NK-92 treated with Interleukin-12 subunit alpha and Interleukin-12 subunit beta, amount 100 ng/mL, for 24 hours (cell line): Measurements from ENCODE around the gene DSTN.

Experiments used
- DNase-seq: peaks from one replicate; lab custom pipeline; 2025; lab: John Stamatoyannopoulos, UW

Gene DSTN

DNA sequence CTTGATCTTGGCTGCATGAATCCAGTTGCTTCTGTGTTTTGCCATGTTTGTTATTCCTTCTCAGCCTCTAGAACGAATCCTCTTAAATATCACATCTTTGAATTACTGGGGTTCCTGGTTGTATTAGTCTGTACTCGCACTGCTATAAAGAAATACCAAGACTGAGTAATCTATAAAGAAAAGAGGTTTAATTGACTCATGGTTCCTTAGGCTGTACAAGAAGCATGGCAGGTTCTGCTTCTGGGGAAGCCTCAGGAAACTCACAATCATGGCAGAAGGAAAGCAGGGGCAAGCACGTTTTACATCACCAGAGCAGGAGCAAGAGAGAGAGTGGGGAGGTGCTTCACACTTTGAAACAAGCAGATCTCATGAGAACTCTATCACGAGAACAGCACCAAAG, 20.7 kb upstream of the DSTN start:
- no peak for DNase-seq

- no peak for DNase-seq
These were observed 14.8 kb upstream of the DSTN start for GRCh38 chr20:17555106-17555505.

GRCh38 chr20:17556837-17557674, 12.8 kb upstream of the DSTN start:
- no peak for DNase-seq

DNA sequence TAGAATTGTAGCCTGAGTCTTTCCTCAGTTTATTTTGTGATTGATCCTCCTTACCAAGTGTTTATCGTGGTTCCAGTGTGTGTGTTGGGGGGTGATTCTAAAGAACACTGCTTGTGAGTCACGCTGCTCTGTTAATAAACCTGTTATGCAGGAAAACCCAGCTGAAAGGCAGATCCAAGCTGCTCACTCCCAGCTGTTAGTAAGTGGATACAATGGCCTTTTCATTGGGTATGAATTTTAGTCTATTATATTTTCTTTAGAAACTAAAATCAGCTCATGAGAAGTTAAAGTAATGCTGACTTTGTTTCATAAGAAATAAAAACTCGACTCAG, 12.2 kb upstream of the DSTN start:
- DNase-seq, result no peak

DNA sequence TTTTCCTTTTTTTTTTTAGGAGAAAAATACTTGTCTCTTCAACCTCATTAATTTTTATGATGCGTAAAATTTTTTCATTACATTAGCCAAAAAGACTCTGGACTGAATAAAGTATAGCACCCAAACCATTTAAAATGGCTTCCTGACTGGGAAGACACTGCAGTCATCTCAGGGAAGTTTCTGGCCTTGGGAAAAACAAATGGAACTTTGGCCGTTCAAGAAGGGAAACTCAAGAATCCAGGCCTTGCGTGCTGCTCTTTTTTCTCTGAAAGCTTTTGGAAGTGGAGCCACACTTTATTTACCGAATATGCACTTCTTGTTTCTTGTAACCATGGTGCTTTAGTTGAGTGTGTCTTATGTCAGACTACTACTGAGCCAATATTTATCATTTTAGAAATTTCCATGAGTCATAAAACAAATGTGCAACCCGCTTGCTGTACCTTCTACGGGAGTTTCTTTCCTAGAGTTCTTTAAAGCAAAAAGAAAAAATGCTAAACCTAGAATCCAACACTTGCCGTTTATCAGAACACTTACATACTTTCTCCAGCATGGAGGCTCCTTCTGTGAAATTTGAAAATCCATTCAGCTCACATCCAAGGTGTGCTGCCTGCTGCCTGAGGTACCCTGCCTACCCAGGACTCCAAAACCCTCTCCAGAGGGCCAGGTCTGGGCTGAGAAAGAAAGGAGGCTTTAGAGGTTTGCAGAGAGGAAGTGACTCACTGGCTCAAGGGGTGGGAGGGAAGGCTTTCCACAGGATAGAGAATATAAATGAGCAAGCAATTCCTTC, 11.5 kb upstream of the DSTN start:
- no peak for DNase-seq

- DNase-seq, result no peak
These were observed 11.0 kb upstream of the DSTN start for GRCh38 chr20:17558941-17559304.

DNA sequence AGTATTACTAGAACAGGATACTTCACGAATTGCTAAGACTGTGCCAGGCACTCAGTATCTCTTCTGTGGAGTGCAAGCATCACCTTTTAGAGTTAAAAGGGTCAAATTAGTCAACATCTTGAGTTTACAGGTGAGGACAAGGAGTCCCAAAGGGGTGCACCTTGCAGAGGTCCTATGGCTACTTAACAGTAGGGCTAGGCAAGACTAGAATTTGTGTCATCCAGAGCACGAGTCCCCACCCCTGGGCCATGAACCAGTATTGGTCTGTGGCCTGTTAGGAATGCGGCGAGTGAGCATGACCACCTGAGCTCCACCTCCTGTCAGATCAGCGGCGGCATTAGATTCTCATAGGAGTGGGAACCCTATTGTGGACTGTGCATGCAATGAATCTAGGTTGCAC, 10.5 kb upstream of the DSTN start:
- DNase-seq, result no peak

- no peak for DNase-seq
These were observed 9.4 kb upstream of the DSTN start for GRCh38 chr20:17560344-17561074.

GRCh38 chr20:17562804-17563305, 7.0 kb upstream of the DSTN start:
- no peak for DNase-seq

- no peak for DNase-seq
These were observed 4.6 kb upstream of the DSTN start for GRCh38 chr20:17565169-17565845.

DNA sequence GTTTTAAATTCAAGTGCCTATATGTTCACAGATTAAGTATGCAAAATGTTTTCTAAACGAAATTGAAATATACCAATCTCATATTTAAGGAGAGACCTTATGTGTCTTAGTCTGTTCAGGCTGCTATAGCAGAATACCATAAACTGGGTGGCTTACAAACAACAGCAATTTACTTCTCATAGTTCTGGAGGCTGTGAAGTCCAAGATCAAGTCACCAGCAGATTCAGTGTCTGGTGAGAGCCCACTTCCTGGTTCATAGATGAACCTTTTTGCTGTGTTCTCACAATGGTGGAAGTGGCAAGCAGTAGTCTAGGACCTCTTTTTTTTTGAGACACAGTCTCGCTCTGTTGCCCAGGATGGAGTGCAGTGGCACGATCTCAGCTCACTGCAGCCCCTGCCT, 3.5 kb upstream of the DSTN start:
- DNase-seq, result no peak

GRCh38 chr20:17568045-17568788, 1.7 kb upstream of the DSTN start:
- DNase-seq, result no peak

DNA sequence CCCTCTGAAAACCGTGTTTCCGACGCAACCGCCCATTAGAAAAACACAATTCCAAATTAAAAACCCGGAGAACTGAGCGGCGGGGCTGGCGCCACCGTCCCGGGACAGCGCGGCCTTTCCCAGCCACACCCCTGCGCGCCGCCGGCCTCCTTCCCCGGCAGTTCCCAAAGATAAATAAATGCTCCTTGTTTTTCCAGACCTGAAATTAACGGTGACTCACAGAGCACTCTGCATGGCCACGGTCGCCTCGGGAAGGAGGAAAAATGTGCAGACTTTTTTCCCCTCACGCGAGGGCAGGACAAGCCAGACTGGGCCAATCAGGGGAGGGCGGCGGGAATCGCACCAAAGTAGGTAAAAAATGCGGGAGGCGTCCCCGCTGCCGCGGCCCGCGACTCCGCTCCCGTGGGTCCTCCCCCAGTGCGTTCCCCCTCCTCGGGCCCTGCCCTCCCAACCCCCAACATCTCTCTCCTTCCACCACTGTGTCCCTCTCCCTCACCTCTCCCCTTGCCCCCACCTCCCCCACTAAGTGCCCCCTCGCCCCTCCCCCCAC, 828 bp upstream of the DSTN start:
- DNase-seq, result no peak

DNA sequence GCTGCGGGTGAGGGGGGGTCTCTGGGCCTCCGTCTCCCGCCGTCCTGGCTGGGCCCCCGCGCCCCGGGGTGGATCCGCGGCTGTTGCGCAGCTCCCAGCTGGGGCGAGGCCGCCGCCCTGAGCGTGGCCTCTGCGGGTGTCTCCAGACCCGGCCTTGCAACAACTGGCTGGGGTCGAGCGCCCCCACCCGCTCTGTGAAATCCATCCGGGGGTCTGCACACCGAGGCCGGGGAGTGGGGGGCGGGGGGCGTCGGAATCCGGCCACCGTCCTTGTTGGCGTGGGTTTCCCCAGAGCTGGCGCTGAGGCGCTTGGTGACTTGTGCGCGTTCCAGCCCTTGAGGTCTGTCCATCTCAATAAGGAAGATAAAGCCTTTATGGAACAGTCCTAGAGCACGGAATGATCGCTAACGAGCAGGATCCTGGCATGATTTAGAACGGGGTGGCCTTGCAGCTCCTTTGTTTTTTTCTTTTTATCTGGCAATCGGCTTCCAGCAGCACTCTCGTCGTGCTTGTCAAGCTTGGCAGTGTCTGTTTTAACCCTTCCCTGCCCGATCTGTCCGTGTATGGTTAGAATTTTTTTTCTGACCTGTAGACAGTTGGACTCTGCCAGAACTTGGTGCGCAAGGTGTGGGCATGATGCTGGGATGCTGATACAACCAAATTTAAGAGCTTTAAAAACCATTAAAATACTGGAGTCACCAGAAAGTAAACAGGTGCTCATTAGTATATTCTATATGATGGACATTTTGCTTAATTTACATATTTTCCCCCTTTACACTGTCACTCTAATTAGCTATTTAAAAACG, 675 bp downstream of the DSTN start:
- DNase-seq, result no peak

DNA sequence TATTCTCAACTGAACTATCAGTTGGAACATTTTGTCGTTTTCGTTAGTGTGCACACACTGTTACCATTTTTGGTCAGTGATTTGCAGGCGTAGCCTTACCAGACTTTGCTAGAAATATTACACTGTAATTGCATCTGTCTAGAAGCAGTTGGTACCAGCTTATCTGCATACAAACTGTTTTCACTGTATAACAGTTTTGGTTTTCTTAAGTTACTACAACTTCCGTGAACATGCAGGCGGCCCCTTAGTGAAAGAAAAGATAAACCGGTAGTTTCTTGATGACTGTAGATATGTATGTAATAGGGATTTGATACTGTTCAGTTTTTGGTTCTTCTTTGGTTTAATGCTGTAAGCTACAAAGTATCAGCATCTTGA, 1.3 kb downstream of the DSTN start:
- no peak for DNase-seq

DNA sequence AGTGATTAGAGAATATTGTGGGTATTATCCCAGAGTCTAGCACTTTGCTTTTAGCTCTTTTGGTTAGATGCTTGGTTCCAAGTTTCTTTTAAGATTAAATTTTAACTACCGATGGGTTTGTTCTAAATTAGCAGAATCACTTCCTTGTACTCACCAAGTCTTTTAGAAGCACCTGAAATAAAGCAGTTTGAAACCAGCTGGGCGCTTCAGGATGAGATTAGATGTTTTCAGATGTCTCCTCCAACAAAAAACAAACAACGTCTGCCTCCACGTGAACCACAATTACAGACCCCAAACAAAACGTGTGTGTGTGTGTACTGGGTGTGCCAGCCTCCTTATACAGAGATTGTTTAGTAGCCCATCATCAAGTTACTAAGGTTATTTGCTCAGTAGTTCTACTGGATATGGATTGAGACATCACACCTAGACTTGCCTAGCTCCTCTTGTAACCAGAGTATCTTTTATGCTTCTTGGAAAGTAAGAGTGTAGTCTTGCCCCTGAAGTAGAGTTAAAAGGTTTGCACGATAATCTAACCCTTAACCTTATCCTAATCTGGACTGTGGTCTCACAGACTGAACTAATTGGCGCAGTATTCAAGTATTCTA, 2.3 kb downstream of the DSTN start:
- no peak for DNase-seq

DNA sequence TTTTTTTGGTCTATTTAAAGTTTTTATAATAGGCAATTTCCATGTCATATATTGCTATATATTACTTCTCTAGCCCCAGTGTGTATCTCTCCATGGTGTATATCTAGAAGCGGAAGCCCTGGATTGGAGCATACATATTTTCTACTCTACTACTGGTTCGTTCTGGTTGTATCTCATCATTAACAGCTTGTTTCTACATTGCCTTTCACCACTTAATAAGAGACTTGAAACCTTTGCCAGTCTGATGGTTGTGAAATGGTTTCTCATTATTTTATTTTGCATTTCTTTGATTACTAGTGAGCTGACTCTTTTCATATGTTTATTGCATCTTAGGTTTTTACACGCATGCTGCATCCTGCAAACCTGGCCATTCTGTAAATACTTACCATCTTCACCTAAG, 3.6 kb downstream of the DSTN start:
- DNase-seq, result no peak

DNA sequence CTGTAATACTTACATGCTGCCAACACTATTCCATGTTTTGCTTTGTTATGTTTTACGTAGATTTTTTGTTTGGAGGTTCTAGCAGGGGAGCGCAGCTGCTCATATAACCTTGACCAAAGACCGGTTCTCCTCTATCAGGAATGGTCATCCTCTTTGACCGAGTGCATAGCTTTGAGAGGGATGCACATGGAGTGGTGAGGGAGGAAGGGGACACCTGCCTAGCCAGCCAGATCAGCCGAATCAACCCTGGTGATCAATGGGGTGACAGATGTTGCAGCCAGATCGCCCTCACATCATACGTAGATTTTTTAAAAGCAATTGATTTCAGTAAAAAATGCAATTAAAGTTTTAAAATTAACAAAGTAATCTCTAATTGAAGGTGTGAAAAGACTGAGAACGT, 6.3 kb downstream of the DSTN start:
- no peak for DNase-seq

- DNase-seq, result no peak
These were observed 9.6 kb downstream of the DSTN start for GRCh38 chr20:17579369-17580039.
